Activated T-helper 17 cell treated with anti-CD3 and anti-CD28 coated beads, Interleukin-2, amount 50 U/mL, for 72 hours (primary cell): ENCODE measurements around the gene OSBPL2. TPM values are rescaled to one million over a fixed set of nuclear protein-coding genes. Genes with fewer than 3 reads are reported as not detected.

Experiments used
- ATAC-seq: fragments of 150-1000 bp; cut with Tn5 transposase; replicated peaks from 2 replicates; pipeline ENCODE4 v1.10.0; 2021; ENCODE audit warnings: mild to moderate bottlenecking, moderate library complexity
- H3K27ac Mint-ChIP-seq: one replicate; pipeline ENCODE4 v1.8.0; 2022; ENCODE audit warnings: mixed read lengths
- H3K27me3 Mint-ChIP-seq: one replicate; pipeline ENCODE4 v1.8.0; 2022; ENCODE audit warnings: mixed read lengths
- H3K36me3 Mint-ChIP-seq: one replicate; pipeline ENCODE4 v1.8.0; 2022; ENCODE audit warnings: low read depth, mild to moderate bottlenecking, mixed read lengths
- H3K4me1 Mint-ChIP-seq: one replicate; pipeline ENCODE4 v1.8.0; 2022; ENCODE audit warnings: mixed read lengths
- H3K4me3 Mint-ChIP-seq: one replicate; pipeline ENCODE4 v1.8.0; 2022; ENCODE audit warnings: mild to moderate bottlenecking, mixed read lengths
- H3K9me3 Mint-ChIP-seq: one replicate; pipeline ENCODE4 v1.8.0; 2022; ENCODE audit warnings: mixed read lengths
- total RNA-seq, 2 donors: library from RNA; stranded (reverse); gene quantifications; one replicate each; pipeline ENCODE4 v1.2.3, GENCODE V29; 2022

OSBPL2 gene
- total RNA-seq, 2 donors from 2014 or later, result 25.6 to 34.7 TPM

DNA sequence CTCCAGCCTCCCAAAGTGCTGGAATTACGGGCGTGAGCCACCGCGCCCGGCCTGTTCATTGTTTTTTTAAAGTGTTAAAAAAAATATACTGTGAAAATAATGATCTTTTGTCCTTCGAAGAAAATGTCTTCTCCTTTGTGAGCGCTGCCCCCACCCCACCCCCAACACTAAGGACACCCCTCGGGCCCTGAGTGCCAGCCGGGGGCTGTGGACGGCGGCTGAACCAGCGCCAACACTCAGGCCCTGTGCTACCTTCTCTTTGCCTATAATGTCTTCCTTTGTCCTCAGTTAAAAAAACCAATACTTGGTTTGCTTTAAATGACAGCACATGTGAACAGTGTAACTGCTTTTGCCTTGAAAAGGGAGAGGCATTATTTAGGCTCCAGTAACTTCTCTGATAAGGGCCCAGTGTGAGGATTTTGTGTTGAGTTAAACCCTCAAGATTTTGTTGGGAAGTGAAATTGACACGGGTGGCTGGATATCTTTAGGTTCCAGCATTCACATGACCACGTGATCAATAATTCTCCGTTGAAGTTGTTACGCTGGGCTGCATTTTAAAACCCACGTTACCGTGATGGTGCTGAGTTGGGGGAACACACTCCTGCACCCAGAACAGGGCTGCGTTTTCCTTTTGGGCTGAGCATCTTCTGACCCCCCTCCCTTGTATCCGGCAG, 54.9 kb downstream of the OSBPL2 start:
- no peak for ATAC-seq
- Mint-ChIP-seq H3K9me3 (no peaks in the 10 kb centered on the region), H3K36me3 (peaks cover 30% of the 10 kb centered on the region), H3K27ac (no peak overlapping the region), H3K4me3 (no peak overlapping the region), H3K27me3 (no peaks in the 10 kb centered on the region), H3K4me1 (no peaks in the 10 kb centered on the region)

DNA sequence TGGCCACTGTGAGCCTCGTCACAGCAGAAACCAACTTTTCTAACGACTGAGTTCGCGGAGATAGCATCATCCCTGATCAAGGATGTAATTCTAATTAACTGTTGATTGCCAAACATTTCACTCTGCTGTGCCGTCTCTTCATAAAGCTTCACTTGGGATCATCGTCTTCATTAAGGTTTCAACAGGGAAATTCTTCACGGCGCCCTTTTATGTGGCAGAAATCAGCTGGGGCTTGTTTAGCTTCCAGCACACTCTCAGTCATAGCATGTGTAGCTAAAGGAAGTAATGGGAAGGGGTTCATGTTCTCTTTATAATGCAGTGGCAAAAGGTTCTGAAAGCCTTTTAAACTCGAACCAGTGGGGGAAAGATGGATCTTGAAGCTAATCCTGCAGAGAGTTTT, 55.6 kb downstream of the OSBPL2 start:
- Mint-ChIP-seq H3K4me3 (no peak overlapping the region), H3K27me3 (no peaks in the 10 kb centered on the region), H3K27ac (no peak overlapping the region), H3K9me3 (no peaks in the 10 kb centered on the region), H3K4me1 (no peaks in the 10 kb centered on the region), H3K36me3 (peaks cover 30% of the 10 kb centered on the region)
- ATAC-seq, result no peak

- H3K4me3 Mint-ChIP-seq, result no peak overlapping the region
- ATAC-seq, result no peak
- H3K27me3 Mint-ChIP-seq, result no peaks in the 10 kb centered on the region
- no peaks in the 10 kb centered on the region for H3K4me1 Mint-ChIP-seq
- H3K9me3 Mint-ChIP-seq, result no peaks in the 10 kb centered on the region
- H3K27ac Mint-ChIP-seq, result no peak overlapping the region
- H3K36me3 Mint-ChIP-seq, result peaks cover 30% of the 10 kb centered on the region
Measured at GRCh38 chr20:62294516-62294915, 56.2 kb downstream of the OSBPL2 start.

DNA sequence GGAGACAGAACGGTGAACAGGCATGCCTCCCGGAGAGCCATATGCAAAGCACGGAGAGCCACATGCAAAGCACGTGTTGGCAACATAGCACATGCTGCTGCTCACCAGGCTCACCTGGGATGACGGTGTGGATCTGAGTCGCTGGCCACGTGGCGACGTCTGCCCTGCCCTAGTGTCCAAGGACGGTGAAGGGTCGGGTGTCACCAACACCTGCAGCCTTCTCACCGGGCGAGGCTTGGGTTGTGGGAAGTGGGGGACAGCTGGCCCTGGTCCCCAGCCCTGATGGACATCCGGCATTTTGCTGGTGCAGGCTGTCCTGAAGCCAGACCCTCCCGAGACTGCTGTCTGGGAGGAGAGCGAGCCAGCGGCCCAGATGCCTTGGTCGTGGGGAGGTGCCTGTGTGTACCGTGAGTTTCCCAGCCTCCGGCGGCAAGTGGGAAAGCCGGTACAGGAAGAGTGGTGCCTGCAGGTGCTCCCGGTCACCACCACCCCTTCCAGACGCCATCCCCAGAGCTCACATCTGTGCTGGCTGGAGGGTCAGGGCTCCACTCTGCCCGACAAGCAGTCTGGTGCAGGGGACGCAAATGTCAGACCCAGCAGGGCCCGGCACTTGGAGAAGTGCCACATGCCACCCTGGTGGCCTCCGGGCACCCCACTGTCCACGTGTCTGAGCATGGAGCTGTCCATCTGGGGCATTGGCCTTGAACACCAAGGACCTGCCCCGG, 58.6 kb downstream of the OSBPL2 start:
- H3K27me3 Mint-ChIP-seq, result no peaks in the 10 kb centered on the region
- H3K9me3 Mint-ChIP-seq, result no peaks in the 10 kb centered on the region

DNA sequence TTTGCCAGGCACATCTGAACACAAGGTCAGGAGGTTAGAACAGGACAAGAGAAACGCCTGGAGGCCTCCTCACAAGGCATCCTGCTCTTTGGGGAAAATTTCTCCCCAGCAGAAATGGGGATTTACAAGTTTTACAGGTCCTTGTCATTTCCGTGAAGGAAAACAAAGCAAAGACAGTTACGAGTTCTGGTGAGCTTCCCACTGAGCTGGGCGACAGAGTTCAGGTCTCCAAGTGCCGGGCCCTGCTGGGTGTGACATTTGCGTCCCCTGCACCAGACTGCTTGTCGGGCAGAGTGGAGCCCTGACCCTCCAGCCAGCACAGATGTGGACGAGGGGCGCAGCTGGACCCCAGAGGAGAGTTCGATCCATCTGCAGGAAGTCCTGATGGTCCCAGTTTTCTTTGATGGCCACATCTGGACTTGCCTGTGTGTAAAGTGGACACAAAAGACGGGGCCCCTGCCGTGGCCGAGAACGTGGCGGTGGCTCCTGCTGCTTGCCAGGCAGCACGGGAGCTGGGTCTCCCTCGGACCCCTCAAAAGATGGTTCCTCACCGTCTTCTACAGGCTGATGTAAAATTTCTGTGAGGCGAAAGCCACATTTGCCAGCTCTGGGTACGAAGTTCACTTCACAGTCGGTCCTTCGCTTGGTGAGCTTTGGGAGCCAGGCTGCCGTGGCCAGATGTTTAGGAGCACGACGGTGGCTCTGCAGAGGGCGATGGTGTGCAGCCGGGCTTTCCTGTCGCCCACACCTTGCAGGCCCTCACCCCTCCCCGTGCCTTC, 59.3 kb downstream of the OSBPL2 start:
- ATAC-seq, result no peak
- Mint-ChIP-seq H3K36me3 (peaks cover 36% of the 10 kb centered on the region), H3K27ac (no peak overlapping the region), H3K4me1 (no peaks in the 10 kb centered on the region), H3K4me3 (no peak overlapping the region), H3K9me3 (no peaks in the 10 kb centered on the region), H3K27me3 (no peaks in the 10 kb centered on the region)

More for the DNA sequence above, 58.6 kb downstream of the OSBPL2 start:
- no peak for ATAC-seq
- peaks cover 32% of the 10 kb centered on the region for H3K36me3 Mint-ChIP-seq
- no peak overlapping the region for H3K4me3 Mint-ChIP-seq
- no peaks in the 10 kb centered on the region for H3K4me1 Mint-ChIP-seq
- H3K27ac Mint-ChIP-seq, result no peak overlapping the region

DNA sequence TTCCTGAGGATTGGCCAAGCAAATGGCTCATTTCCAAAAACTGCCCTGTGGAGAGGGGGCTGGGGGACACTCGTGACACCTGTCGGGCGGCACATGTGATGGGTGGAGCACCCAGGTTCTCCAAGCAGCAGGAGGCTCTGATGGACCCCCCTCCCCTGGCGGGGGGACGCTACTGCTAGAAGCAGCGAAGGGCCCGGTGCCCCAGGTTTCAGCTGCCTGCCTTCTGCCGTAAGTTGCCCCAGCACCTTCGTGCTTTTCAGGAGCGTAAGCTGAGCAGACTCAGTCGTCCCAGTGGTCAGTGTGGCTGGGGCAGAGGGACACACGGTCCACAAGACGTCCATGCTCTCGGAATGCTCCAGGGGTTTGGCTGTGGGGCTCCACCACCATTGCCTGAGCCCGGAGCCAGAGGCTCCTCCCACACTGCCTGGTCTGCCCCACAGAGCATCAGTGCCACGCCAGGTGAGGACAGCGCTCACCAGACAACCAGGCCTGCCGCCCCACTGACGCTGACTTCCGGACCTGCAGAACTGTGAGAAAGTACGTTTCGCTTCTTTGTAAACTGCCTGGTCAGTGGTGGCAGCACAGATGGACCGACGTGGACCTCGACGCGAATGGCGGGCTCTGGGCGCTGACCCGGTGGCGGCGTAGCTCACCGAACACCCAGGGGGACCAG, 60.4 kb downstream of the OSBPL2 start:
- Mint-ChIP-seq H3K36me3 (peaks cover 34% of the 10 kb centered on the region), H3K27me3 (no peaks in the 10 kb centered on the region), H3K27ac (no peak overlapping the region), H3K9me3 (no peaks in the 10 kb centered on the region), H3K4me3 (no peak overlapping the region), H3K4me1 (no peaks in the 10 kb centered on the region)
- ATAC-seq, result no peak

- no peak for ATAC-seq
- H3K36me3 Mint-ChIP-seq, result peaks cover 34% of the 10 kb centered on the region
Measured at GRCh38 chr20:62299666-62300236, 61.4 kb downstream of the OSBPL2 start.

DNA sequence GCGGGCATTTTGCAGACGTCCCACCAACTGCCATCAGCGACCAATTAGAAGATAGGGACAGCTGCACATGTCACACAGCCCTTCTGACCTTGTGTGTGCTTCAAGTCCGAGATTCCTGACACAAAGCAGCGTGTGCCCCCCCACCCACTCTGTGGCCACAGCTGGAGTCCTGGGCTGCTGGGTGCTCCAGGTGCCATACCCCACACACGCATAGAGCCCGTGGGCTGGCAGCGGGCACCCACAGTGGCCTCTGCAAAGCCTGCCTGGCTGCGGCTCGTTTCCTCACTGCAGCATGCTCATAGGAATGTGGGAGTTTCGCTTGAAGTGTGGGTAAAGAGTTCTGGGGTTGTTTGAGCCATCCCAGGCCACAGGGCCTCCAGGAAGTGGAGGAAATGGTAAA, 62.0 kb downstream of the OSBPL2 start:
- H3K27ac Mint-ChIP-seq, result no peak overlapping the region
- no peaks in the 10 kb centered on the region for H3K27me3 Mint-ChIP-seq
- no peaks in the 10 kb centered on the region for H3K4me1 Mint-ChIP-seq
- H3K9me3 Mint-ChIP-seq, result no peaks in the 10 kb centered on the region
- ATAC-seq, result no peak
- H3K4me3 Mint-ChIP-seq, result no peak overlapping the region
- H3K36me3 Mint-ChIP-seq, result peaks cover 34% of the 10 kb centered on the region

More at GRCh38 chr20:62299666-62300236, 61.4 kb downstream of the OSBPL2 start:
- Mint-ChIP-seq H3K27me3 (no peaks in the 10 kb centered on the region), H3K4me3 (no peak overlapping the region), H3K27ac (no peak overlapping the region), H3K9me3 (no peaks in the 10 kb centered on the region), H3K4me1 (no peaks in the 10 kb centered on the region)

DNA sequence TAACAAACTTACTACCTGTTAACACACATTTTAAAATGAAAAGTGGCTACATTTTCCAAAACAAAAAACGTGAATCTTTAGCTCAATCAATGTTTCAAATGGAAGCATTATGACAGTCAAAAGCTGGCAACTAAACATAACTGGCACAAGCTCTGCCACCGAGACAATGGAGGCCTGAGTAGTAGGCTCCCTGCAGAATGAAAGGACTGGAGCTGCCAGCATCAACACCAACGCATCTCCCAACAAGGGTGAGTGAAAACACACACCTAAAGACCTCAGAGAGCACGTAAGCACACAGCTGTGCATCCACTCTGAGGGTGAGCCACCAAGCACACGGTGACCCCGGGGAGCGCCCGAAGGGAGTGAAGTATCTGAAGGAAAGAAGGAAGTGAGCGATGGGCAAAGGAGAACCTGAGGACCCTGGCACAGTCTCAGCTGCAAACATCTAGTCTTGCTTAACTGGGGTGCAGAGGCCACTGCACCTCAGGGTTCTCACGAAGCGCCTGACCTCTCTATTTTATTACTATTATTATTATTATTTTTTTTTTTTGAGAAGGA, 62.9 kb downstream of the OSBPL2 start:
- Mint-ChIP-seq H3K27ac (peak overlapping the region; percentile 100), H3K9me3 (no peaks in the 10 kb centered on the region), H3K36me3 (peaks cover 36% of the 10 kb centered on the region), H3K27me3 (no peaks in the 10 kb centered on the region), H3K4me1 (peaks cover 4% of the 10 kb centered on the region), H3K4me3 (peak overlapping the region; percentile 97)
- ATAC-seq, result no peak

DNA sequence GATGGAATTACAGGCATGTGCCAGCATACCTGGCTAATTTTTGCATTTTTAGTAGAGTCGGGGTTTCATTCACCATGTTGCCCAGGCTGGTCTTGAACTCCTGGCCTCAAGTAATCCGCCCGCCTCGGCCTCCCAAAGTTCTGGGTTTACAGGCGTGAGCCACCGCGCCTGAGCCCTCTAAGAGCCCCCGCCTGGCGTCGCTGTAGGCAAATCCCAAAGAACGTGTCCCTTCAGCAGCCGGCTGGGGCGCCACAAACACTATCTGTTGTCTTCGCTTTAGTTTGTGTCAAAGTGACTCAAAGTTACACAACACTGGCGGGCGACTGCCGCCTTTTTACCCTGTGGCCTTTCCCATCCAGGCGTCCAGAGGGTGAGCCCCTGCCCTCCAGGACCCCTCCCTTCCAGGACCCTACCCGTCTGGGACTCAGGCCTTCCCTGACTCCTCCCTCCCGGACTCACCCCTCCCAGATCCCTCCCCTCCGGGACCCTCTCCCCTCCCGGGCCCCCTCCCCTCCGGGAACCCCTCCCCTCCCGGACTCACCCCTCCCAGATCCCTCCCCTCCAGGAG, 63.5 kb downstream of the OSBPL2 start:
- Mint-ChIP-seq H3K4me1 (peaks cover 4% of the 10 kb centered on the region), H3K27me3 (no peaks in the 10 kb centered on the region), H3K36me3 (peaks cover 43% of the 10 kb centered on the region), H3K27ac (peak overlapping the region; percentile 100), H3K4me3 (peak overlapping the region; percentile 97), H3K9me3 (no peaks in the 10 kb centered on the region)
- ATAC-seq, result peak; percentile 66

DNA sequence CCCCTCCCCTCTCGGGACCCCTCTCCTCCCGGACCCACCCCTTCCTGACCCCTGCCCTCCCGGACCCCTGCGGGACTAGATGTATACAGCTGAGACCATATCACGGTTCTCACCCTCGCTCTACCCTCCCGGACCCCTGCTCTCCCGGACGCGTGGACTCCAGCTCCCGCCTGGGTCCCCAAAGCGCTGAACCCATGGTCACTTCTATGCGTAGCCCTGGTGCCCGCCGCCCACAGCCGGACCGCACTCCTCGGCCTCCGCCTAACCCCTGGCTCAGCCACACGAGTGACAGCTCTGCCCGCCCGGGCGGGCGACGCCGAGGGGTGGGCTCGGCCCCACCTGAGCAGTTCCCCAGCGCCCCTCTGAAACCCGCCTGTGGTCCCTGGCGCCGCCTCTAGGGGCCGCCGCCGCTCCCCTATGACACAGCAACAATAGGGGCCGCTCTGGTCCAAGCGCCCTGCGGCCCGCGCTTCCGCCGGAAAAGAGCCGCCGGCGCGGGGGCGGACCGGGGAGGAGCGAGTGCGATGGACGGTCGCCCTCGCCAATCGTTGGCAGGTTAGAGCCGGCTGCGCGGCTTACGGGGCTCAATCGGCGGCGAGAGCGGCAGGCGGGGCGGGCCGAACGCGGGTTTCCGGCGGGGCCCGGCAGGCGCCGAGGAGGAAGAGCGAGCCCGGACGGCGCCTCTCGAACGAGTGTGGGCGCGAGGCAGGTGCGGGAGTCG, 64.2 kb downstream of the OSBPL2 start, which contains the start of gene ADRM1:
ADRM1 (plus strand) TSS at position 657 of the 721 bp plus-strand sequence. CDS start 572 bp downstream, outside the sequence.
- H3K27ac Mint-ChIP-seq, result peak within 1 kb of the TSS; percentile 100
- H3K4me1 Mint-ChIP-seq, result peaks cover 4% of the 10 kb centered on the region
- no peaks in the 10 kb centered on the region for H3K9me3 Mint-ChIP-seq
- ATAC-seq, result peak; percentile 89
- no peaks in the 10 kb centered on the region for H3K27me3 Mint-ChIP-seq
- peaks cover 49% of the 10 kb centered on the region for H3K36me3 Mint-ChIP-seq
- peak within 1 kb of the TSS; percentile 97 for H3K4me3 Mint-ChIP-seq

- no peak overlapping the region for H3K27ac Mint-ChIP-seq
- H3K27me3 Mint-ChIP-seq, result no peaks in the 10 kb centered on the region
- H3K4me1 Mint-ChIP-seq, result peaks cover 4% of the 10 kb centered on the region
- peak overlapping the region; percentile 97 for H3K4me3 Mint-ChIP-seq
- H3K9me3 Mint-ChIP-seq, result no peaks in the 10 kb centered on the region
- no peak for ATAC-seq
- peaks cover 54% of the 10 kb centered on the region for H3K36me3 Mint-ChIP-seq
Measured at GRCh38 chr20:62303062-62303339, 64.7 kb downstream of the OSBPL2 start.
